ENCODE results near the gene ZSWIM3. TPM values are rescaled to one million over a fixed set of nuclear protein-coding genes. Genes with fewer than 3 reads are reported as not detected.

ZSWIM3 gene
- total and polyA plus RNA-seq, 4 experiments from 2014 or later, result 0.77 to 7.1 (median 4.6) TPM

- Mint-ChIP-seq H3K36me3 (no peaks in the 10 kb centered on the region), H3K4me3 (no peak overlapping the region), H3K9me3 (no peaks in the 10 kb centered on the region), H3K27ac (no peak overlapping the region), H3K27me3 (peaks cover 24 to 31% of the 10 kb centered on the region in 2 donors), H3K4me1 (peaks cover 0 to 2% (median 0%) of the 10 kb centered on the region in 4 donors)
- no peak for DNase-seq
- Histone ChIP-seq H3K4me3 (ENCODE audit: low read length in 2 of 2) (no peak overlapping the region), H3K36me3 (ENCODE audit: insufficient read depth, low read length) (no peaks in the 10 kb centered on the region), H3K4me1 (ENCODE audit: insufficient read depth, low read length) (no peaks in the 10 kb centered on the region), H3K9me3 (ENCODE audit: control insufficient read depth in 1 of 2, low read length in 2 of 2) (no peaks in the 10 kb centered on the region), H3K27ac (ENCODE audit: low read depth, low read length) (no peak overlapping the region), H3K27me3 (ENCODE audit: insufficient read depth, low read length) (peaks cover 16% of the 10 kb centered on the region)
- intact Hi-C loops (cut with micrococcal nuclease), result no loop called here
- ChIA-PET POLR2A (ENCODE audit: partially characterized antibody) (interaction anchor here (1.0 kb wide), 1 partner anchor 31 kb away, joined by 4 read pairs; no protein-coding TSS in a partner anchor), CTCF (ENCODE audit: partially characterized antibody) (interaction anchor here (1.2 to 1.3 kb wide), 2 partner anchors 28 to 119 kb away, joined by 3 to 4 read pairs; no protein-coding TSS in a partner anchor)
Measured at GRCh38 chr20:45918182-45918737, 60.8 kb downstream of the ZSWIM3 start.

- POLR2A ChIA-PET (ENCODE audit: partially characterized antibody), result interaction anchor here (1.0 kb wide), 2 partner anchors 15 to 31 kb away, joined by 4 read pairs; partner anchors contain the start of gene PCIF1
- Histone ChIP-seq H3K27ac (ENCODE audit: low read depth, low read length) (no peak overlapping the region), H3K4me1 (ENCODE audit: insufficient read depth, low read length) (no peaks in the 10 kb centered on the region), H3K36me3 (ENCODE audit: insufficient read depth, low read length) (no peaks in the 10 kb centered on the region), H3K27me3 (ENCODE audit: insufficient read depth, low read length) (peaks cover 16% of the 10 kb centered on the region), H3K9me3 (ENCODE audit: control insufficient read depth in 1 of 2, low read length in 2 of 2) (no peaks in the 10 kb centered on the region), H3K4me3 (ENCODE audit: low read length in 2 of 2) (no peak overlapping the region)
- no peak overlapping the region for H3K4me3 Mint-ChIP-seq
- H3K4me1 Mint-ChIP-seq, result peaks cover 0 to 2% (median 0%) of the 10 kb centered on the region in 4 donors
- H3K27ac Mint-ChIP-seq, result peak overlapping the region in 1 of 7 donors; percentile 70
- no peak for DNase-seq
- H3K27me3 Mint-ChIP-seq, result peaks cover 24 to 31% of the 10 kb centered on the region in 2 donors
- CTCF ChIA-PET (ENCODE audit: partially characterized antibody), result interaction anchor here (1.2 kb wide), 1 partner anchor 120 kb away, joined by 4 read pairs; no protein-coding TSS in a partner anchor
- intact Hi-C loops (cut with micrococcal nuclease), result no loop called here
- no peaks in the 10 kb centered on the region for H3K9me3 Mint-ChIP-seq
- H3K36me3 Mint-ChIP-seq, result no peaks in the 10 kb centered on the region
Measured at GRCh38 chr20:45918779-45919537, 61.5 kb downstream of the ZSWIM3 start.

GRCh38 chr20:45919542-45920399 is 62.4 kb downstream of the ZSWIM3 start:
- Mint-ChIP-seq H3K36me3 (no peaks in the 10 kb centered on the region), H3K27ac (peak overlapping the region in 1 of 7 donors; percentile 70), H3K9me3 (no peaks in the 10 kb centered on the region), H3K4me1 (peaks cover 0 to 3% (median 0%) of the 10 kb centered on the region in 4 donors), H3K27me3 (peaks cover 17 to 24% of the 10 kb centered on the region in 2 donors), H3K4me3 (no peak overlapping the region)
- Histone ChIP-seq H3K27ac (ENCODE audit: low read depth, low read length) (no peak overlapping the region), H3K4me1 (ENCODE audit: insufficient read depth, low read length) (peaks cover 4% of the 10 kb centered on the region), H3K4me3 (ENCODE audit: low read length in 2 of 2) (no peak overlapping the region), H3K27me3 (ENCODE audit: insufficient read depth, low read length) (peaks cover 12% of the 10 kb centered on the region), H3K9me3 (ENCODE audit: control insufficient read depth in 1 of 2, low read length in 2 of 2) (no peaks in the 10 kb centered on the region), H3K36me3 (ENCODE audit: insufficient read depth, low read length) (no peaks in the 10 kb centered on the region)
- no peak for DNase-seq
- intact Hi-C loops (cut with micrococcal nuclease), result no loop called here
- ChIA-PET POLR2A (ENCODE audit: partially characterized antibody) (interaction anchor here (1.0 to 1.5 kb wide), 3 partner anchors 15 to 30 kb away, joined by 4 to 5 read pairs (median 4); partner anchors contain the start of gene PCIF1), CTCF (ENCODE audit: partially characterized antibody) (interaction anchor here (1.2 to 1.5 kb wide), 2 partner anchors 14 to 121 kb away, joined by 4 to 5 read pairs; partner anchors contain the start of gene PCIF1)

- no peak overlapping the region for H3K27ac ChIP-seq (ENCODE audit: low read depth, low read length)
- peaks cover 12% of the 10 kb centered on the region for H3K27me3 ChIP-seq (ENCODE audit: insufficient read depth, low read length)
- POLR2A ChIA-PET (ENCODE audit: partially characterized antibody), result interaction anchor here (1.5 kb wide), 1 partner anchor 14 kb away, joined by 5 read pairs; the partner anchor contains the start of gene PCIF1
- no peak overlapping the region for H3K4me3 ChIP-seq (ENCODE audit: low read length in 2 of 2)
- CTCF ChIA-PET (ENCODE audit: partially characterized antibody), result interaction anchor here (1.3 to 1.5 kb wide), 2 partner anchors 13 to 121 kb away, joined by 3 to 5 read pairs; partner anchors contain the start of gene PCIF1
- Mint-ChIP-seq H3K4me1 (peaks cover 0 to 3% (median 0%) of the 10 kb centered on the region in 4 donors), H3K9me3 (no peaks in the 10 kb centered on the region), H3K36me3 (no peaks in the 10 kb centered on the region), H3K4me3 (no peak overlapping the region), H3K27me3 (peaks cover 17 to 24% of the 10 kb centered on the region in 2 donors), H3K27ac (peak overlapping the region in 1 of 7 donors; percentile 6)
- DNase-seq, result no peak
- peaks cover 4% of the 10 kb centered on the region for H3K4me1 ChIP-seq (ENCODE audit: insufficient read depth, low read length)
- intact Hi-C loops (cut with micrococcal nuclease), result no loop called here
- H3K9me3 ChIP-seq (ENCODE audit: control insufficient read depth in 1 of 2, low read length in 2 of 2), result no peaks in the 10 kb centered on the region
- no peaks in the 10 kb centered on the region for H3K36me3 ChIP-seq (ENCODE audit: insufficient read depth, low read length)
Measured at GRCh38 chr20:45920462-45921336, 63.3 kb downstream of the ZSWIM3 start.

GRCh38 chr20:45921337-45922189 is 64.1 kb downstream of the ZSWIM3 start:
- no peaks in the 10 kb centered on the region for H3K9me3 ChIP-seq (ENCODE audit: control insufficient read depth in 1 of 2, low read length in 2 of 2)
- H3K4me3 Mint-ChIP-seq, result no peak overlapping the region
- H3K4me3 ChIP-seq (ENCODE audit: low read length in 2 of 2), result no peak overlapping the region
- no peaks in the 10 kb centered on the region for H3K9me3 Mint-ChIP-seq
- no peak overlapping the region for H3K27ac ChIP-seq (ENCODE audit: low read depth, low read length)
- no peaks in the 10 kb centered on the region for H3K36me3 ChIP-seq (ENCODE audit: insufficient read depth, low read length)
- peaks cover 16 to 20% of the 10 kb centered on the region in 2 donors for H3K27me3 Mint-ChIP-seq
- H3K4me1 ChIP-seq (ENCODE audit: insufficient read depth, low read length), result peaks cover 4% of the 10 kb centered on the region
- H3K4me1 Mint-ChIP-seq, result peaks cover 0 to 3% (median 0%) of the 10 kb centered on the region in 4 donors
- POLR2A ChIA-PET (ENCODE audit: partially characterized antibody), result interaction anchor here (1.5 kb wide), 1 partner anchor 13 kb away, joined by 5 read pairs; the partner anchor contains the start of gene PCIF1
- intact Hi-C loops (cut with micrococcal nuclease), result no loop called here
- CTCF ChIA-PET (ENCODE audit: partially characterized antibody), result interaction anchor here (1.3 to 1.5 kb wide), 2 partner anchors 12 to 122 kb away, joined by 3 to 5 read pairs; partner anchors contain the start of gene PCIF1
- DNase-seq, result no peak
- H3K27ac Mint-ChIP-seq, result peak overlapping the region in 1 of 7 donors; percentile 21
- peaks cover 7% of the 10 kb centered on the region for H3K27me3 ChIP-seq (ENCODE audit: insufficient read depth, low read length)
- no peaks in the 10 kb centered on the region for H3K36me3 Mint-ChIP-seq

All from CD4-positive, alpha-beta memory T cell (primary cell).